ENCODE data around the gene TXNL4B. TPM values are rescaled to one million over a fixed set of nuclear protein-coding genes. Genes with fewer than 3 reads are reported as not detected.
A peak's percentile ranks its signal among the peaks of the same experiment; 100 is the strongest.

The TXNL4B gene
- total and polyA plus RNA-seq, 10 of the 15 experiments (the other 5 are each of a cell fraction or from before 2014, with no cell fraction given), result 11.1 to 24.0 (median 15.9) TPM

DNA sequence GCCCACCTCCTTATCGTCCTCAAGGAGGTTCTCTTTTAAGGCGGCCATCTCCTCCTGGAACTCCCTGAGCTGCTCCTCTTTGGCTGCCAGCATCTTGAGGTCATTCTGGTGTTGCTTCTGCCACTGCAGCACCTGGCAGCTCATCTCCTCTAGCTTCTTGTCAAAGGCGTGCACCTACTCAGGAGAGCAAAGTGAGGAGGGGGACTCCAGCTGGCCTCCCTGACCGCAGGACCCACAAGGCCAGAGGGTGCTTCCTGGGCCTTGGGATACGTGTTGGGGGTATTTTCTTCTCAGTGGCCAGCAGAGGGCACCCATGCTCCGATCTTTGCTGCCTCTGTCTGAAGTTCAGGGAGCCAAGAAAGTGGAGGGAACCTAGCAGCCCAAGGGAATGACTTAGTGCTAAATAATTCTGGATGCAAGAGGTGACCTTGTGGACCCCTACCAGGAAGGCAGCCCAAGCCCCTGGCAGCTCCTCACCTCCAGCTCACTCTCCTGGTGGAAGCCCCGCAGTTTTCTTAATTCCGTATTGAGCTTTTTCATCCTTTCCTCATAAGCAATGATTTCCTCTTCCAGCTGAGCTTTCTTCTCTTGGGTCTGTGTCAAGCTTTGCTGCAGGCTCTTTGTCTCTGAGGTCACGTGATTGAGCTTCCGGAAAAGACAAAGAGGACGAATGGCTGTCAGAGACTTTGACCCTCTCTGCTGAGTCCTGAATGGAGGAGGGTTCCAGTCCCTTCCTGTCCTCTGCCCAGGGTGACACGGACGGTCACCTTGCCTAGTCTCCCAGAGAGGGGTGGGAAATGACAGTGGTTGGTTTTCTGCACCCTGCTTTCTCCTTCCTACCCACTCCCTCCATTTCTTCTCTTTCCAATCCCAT, 31.6 kb upstream of the TXNL4B start:
- FAIRE-seq, result peak; percentile 70
- peak; percentile 95 for ATAC-seq
- H4K20me1 ChIP-seq (ENCODE audit: control insufficient read depth, insufficient read depth), result no peaks in the 10 kb centered on the region
- BruUV-seq (replicated peaks), result no TSS peak
- DNase-seq (ENCODE audit: low read depth, low spot score), result peak; percentile 26
- SMC1A ChIA-PET (ENCODE audit: uncharacterized antibody, unreplicated experiment), result interaction anchor here (0.8 to 4.9 kb wide), 13 partner anchors 264 to 1754 kb away, joined by 3 to 38 read pairs (median 4); no protein-coding TSS in a partner anchor
- H3K9ac ChIP-seq (ENCODE audit: control insufficient read depth, insufficient read depth, low read length), result no peak overlapping the region
- H2AFZ ChIP-seq (ENCODE audit: control insufficient read depth, low read depth, low read length), result peak overlapping the region; percentile 60
- H3K4me2 ChIP-seq (ENCODE audit: control insufficient read depth, insufficient read depth), result no peak overlapping the region
- H3K79me2 ChIP-seq (ENCODE audit: control insufficient read depth, insufficient read depth, low read length), result no peaks in the 10 kb centered on the region
- H3K4me3 ChIP-seq, result no peak overlapping the region
- H3K27me3 ChIP-seq (replicated peaks in 1 of 2; ENCODE audit: control insufficient read depth in 2 of 2, insufficient read depth in 2 of 2, low read length in 1 of 2), result no peaks in the 10 kb centered on the region
- no peaks in the 10 kb centered on the region for H3K9me3 ChIP-seq (replicated peaks; ENCODE audit: control insufficient read depth, insufficient read depth, low read length)
- CTCF ChIA-PET, result interaction anchor here (0.6 to 4.5 kb wide), 45 partner anchors 9 to 1753 kb away, joined by 3 to 92 read pairs (median 4); partner anchors contain the start of gene PMFBP1
- no peaks in the 10 kb centered on the region; the same call in 1 of the 2 replicates for H3K4me1 ChIP-seq (ENCODE audit: control insufficient read depth, insufficient read depth, low read length)
- no peak overlapping the region for H3K27ac ChIP-seq (ENCODE audit: control insufficient read depth, insufficient read depth)
- no peaks in the 10 kb centered on the region for H3K36me3 ChIP-seq (ENCODE audit: control insufficient read depth in 2 of 2, insufficient read depth in 2 of 2, low read length in 1 of 2)
- RAD21 ChIA-PET (ENCODE audit: unreplicated experiment), result interaction anchor here (1.0 to 1.6 kb wide), 10 partner anchors 25 to 1753 kb away, joined by 3 to 24 read pairs (median 4); no protein-coding TSS in a partner anchor
- 26% methylated on average over 13 of the region's 13 CpGs for WGBS (ENCODE audit: insufficient coverage, insufficient replicate concordance, low lambda C conversion rate, missing lambda C conversion rate)
- POLR2A ChIA-PET, result interaction anchor here (1.1 kb wide), 1 partner anchor 32 kb away, joined by 5 read pairs; no protein-coding TSS in a partner anchor
- intact Hi-C loops (cut with micrococcal nuclease; ENCODE audit: unreplicated experiment), result loop anchor here (1.0 to 10.0 kb wide), 4 partner anchors 120 to 1407 kb away; no protein-coding TSS in a partner anchor
- in situ Hi-C loops (cut with MboI), result loop anchor here (5.0 to 10.0 kb wide), 2 partner anchors 337 to 1830 kb away; no protein-coding TSS in a partner anchor
- no peak for TF ChIP-seq SMAD1 (IDR thresholded peaks at IDR 0.05; ENCODE audit: low read depth, partially characterized antibody)
- TF ChIP-seq SUPT20H (IDR thresholded peaks at IDR 0.05; ENCODE audit: borderline replicate concordance, control insufficient read depth, low read depth, low read length), result no peak
- no peak for TF ChIP-seq BRCA1 (IDR thresholded peaks at IDR 0.05; ENCODE audit: low read depth, low read length)
- TF ChIP-seq CBX5 (IDR thresholded peaks at IDR 0.05; ENCODE audit: low read depth), result no peak
- no peak for TF ChIP-seq KAT2A (conservative IDR thresholded peaks at IDR 0.05; ENCODE audit: control insufficient read depth, low read depth, low read length)
- 0 out of 4 replicates have a peak, but pooled peaks of 1 of the 2 experiments have one; percentile 17 for TF ChIP-seq BHLHE40 (IDR thresholded peaks at IDR 0.05; ENCODE audit: borderline replicate concordance in 1 of 2, low read depth in 2 of 2, low read length in 1 of 2)
- TF ChIP-seq HDGF (IDR thresholded peaks at IDR 0.05), result 0 out of 2 replicates have a peak, but pooled peaks have one; percentile 31
- no peak for TF ChIP-seq SRF (IDR thresholded peaks at IDR 0.05; ENCODE audit: low read depth in 2 of 2, low read length in 2 of 2)
- peak; percentile 44; the same call in 1 of the 2 replicates for TF ChIP-seq RAD51 (IDR thresholded peaks at IDR 0.05)
- no peak for TF ChIP-seq DPF2 (IDR thresholded peaks at IDR 0.05)
- TF ChIP-seq, protein P1, sequence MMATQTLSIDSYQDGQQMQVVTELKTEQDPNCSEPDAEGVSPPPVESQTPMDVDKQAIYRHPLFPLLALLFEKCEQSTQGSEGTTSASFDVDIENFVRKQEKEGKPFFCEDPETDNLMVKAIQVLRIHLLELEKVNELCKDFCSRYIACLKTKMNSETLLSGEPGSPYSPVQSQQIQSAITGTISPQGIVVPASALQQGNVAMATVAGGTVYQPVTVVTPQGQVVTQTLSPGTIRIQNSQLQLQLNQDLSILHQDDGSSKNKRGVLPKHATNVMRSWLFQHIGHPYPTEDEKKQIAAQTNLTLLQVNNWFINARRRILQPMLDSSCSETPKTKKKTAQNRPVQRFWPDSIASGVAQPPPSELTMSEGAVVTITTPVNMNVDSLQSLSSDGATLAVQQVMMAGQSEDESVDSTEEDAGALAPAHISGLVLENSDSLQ (IDR thresholded peaks at IDR 0.05), result no peak
- TF ChIP-seq NRF1 (conservative IDR thresholded peaks at IDR 0.05; ENCODE audit: low read depth, low read length), result no peak
- TF ChIP-seq CHD2 (IDR thresholded peaks at IDR 0.05; ENCODE audit: borderline replicate concordance, low read depth, low read length), result no peak
- no peak for TF ChIP-seq ZNF384 (IDR thresholded peaks at IDR 0.05; ENCODE audit: borderline replicate concordance, low read depth, low read length)
- TF ChIP-seq PAX5 (IDR thresholded peaks at IDR 0.05; ENCODE audit: borderline replicate concordance, low read depth, low read length), result no peak
- TF ChIP-seq TARDBP (IDR thresholded peaks at IDR 0.05; ENCODE audit: borderline replicate concordance), result no peak
- TF ChIP-seq NR2C2 (IDR thresholded peaks at IDR 0.05; ENCODE audit: borderline replicate concordance, control insufficient read depth, insufficient read length, low read depth), result no peak
- TF ChIP-seq EP300 (IDR thresholded peaks at IDR 0.05; ENCODE audit: borderline replicate concordance in 1 of 2, control insufficient read depth in 1 of 2, low read depth in 2 of 2, low read length in 2 of 2), result no peak
- TF ChIP-seq, protein P2, sequence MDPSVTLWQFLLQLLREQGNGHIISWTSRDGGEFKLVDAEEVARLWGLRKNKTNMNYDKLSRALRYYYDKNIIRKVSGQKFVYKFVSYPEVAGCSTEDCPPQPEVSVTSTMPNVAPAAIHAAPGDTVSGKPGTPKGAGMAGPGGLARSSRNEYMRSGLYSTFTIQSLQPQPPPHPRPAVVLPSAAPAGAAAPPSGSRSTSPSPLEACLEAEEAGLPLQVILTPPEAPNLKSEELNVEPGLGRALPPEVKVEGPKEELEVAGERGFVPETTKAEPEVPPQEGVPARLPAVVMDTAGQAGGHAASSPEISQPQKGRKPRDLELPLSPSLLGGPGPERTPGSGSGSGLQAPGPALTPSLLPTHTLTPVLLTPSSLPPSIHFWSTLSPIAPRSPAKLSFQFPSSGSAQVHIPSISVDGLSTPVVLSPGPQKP (IDR thresholded peaks at IDR 0.05; ENCODE audit: low read depth, low read length), result no peak
- TF ChIP-seq YY1 (IDR thresholded peaks at IDR 0.05; ENCODE audit: low read depth, low read length), result peak; percentile 23; the same call in 1 of the 2 replicates
- TF ChIP-seq GABPA (IDR thresholded peaks at IDR 0.05; ENCODE audit: low read depth), result no peak
